ENCODE measurements around the gene ASB16. TPM values are rescaled to one million over a fixed set of nuclear protein-coding genes. Genes with fewer than 3 reads are reported as not detected.

The ASB16 gene
- total and polyA plus RNA-seq, 10 of the 15 experiments (the other 5 are each of a cell fraction or from before 2014, with no cell fraction given), result 0.07 to 1.1 (median 0.44) TPM; not detected in 5

- TF ChIP-seq SREBF2 (IDR thresholded peaks at IDR 0.05; ENCODE audit: low read length) (no peak), CHD2 (IDR thresholded peaks at IDR 0.05; ENCODE audit: borderline replicate concordance, low read depth, low read length) (no peak), RAD51 (IDR thresholded peaks at IDR 0.05) (no peak), SRF (IDR thresholded peaks at IDR 0.05; ENCODE audit: low read depth in 2 of 2, low read length in 2 of 2) (no peak), YY1 (IDR thresholded peaks at IDR 0.05; ENCODE audit: low read depth, low read length) (0 out of 2 replicates have a peak, but pooled peaks have one; percentile 30), RAD21 (IDR thresholded peaks at IDR 0.05; ENCODE audit: insufficient read depth, low read depth, low read length) (no peak), MEF2A (IDR thresholded peaks at IDR 0.05; ENCODE audit: insufficient read depth, low read depth, low read length) (no peak), CBX5 (IDR thresholded peaks at IDR 0.05; ENCODE audit: low read depth) (no peak), CBX3 (IDR thresholded peaks at IDR 0.05; ENCODE audit: borderline replicate concordance, low read depth) (no peak), MXI1 (IDR thresholded peaks at IDR 0.05; ENCODE audit: low read depth, low read length) (no peak), DPF2 (IDR thresholded peaks at IDR 0.05) (peak; percentile 29; the same call in 1 of the 2 replicates), RB1 (IDR thresholded peaks at IDR 0.05; ENCODE audit: borderline replicate concordance) (no peak), JUND (IDR thresholded peaks at IDR 0.05; ENCODE audit: low read depth, low read length) (no peak), TAF1 (IDR thresholded peaks at IDR 0.05; ENCODE audit: borderline replicate concordance, low read depth, low read length) (0 out of 2 replicates have a peak, but pooled peaks have one; percentile 16), TCF7 (IDR thresholded peaks at IDR 0.05; ENCODE audit: borderline replicate concordance) (no peak)
- TF ChIP-seq, protein P1, sequence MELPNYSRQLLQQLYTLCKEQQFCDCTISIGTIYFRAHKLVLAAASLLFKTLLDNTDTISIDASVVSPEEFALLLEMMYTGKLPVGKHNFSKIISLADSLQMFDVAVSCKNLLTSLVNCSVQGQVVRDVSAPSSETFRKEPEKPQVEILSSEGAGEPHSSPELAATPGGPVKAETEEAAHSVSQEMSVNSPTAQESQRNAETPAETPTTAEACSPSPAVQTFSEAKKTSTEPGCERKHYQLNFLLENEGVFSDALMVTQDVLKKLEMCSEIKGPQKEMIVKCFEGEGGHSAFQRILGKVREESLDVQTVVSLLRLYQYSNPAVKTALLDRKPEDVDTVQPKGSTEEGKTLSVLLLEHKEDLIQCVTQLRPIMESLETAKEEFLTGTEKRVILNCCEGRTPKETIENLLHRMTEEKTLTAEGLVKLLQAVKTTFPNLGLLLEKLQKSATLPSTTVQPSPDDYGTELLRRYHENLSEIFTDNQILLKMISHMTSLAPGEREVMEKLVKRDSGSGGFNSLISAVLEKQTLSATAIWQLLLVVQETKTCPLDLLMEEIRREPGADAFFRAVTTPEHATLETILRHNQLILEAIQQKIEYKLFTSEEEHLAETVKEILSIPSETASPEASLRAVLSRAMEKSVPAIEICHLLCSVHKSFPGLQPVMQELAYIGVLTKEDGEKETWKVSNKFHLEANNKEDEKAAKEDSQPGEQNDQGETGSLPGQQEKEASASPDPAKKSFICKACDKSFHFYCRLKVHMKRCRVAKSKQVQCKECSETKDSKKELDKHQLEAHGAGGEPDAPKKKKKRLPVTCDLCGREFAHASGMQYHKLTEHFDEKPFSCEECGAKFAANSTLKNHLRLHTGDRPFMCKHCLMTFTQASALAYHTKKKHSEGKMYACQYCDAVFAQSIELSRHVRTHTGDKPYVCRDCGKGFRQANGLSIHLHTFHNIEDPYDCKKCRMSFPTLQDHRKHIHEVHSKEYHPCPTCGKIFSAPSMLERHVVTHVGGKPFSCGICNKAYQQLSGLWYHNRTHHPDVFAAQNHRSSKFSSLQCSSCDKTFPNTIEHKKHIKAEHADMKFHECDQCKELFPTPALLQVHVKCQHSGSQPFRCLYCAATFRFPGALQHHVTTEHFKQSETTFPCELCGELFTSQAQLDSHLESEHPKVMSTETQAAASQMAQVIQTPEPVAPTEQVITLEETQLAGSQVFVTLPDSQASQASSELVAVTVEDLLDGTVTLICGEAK (IDR thresholded peaks at IDR 0.05; ENCODE audit: borderline replicate concordance), result no peak
- TF ChIP-seq, protein P2, sequence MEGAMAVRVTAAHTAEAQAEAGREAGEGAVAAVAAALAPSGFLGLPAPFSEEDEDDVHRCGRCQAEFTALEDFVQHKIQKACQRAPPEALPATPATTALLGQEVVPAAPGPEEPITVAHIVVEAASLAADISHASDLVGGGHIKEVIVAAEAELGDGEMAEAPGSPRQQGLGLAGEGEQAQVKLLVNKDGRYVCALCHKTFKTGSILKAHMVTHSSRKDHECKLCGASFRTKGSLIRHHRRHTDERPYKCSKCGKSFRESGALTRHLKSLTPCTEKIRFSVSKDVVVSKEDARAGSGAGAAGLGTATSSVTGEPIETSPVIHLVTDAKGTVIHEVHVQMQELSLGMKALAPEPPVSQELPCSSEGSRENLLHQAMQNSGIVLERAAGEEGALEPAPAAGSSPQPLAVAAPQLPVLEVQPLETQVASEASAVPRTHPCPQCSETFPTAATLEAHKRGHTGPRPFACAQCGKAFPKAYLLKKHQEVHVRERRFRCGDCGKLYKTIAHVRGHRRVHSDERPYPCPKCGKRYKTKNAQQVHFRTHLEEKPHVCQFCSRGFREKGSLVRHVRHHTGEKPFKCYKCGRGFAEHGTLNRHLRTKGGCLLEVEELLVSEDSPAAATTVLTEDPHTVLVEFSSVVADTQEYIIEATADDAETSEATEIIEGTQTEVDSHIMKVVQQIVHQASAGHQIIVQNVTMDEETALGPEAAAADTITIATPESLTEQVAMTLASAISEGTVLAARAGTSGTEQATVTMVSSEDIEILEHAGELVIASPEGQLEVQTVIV (IDR thresholded peaks at IDR 0.05; ENCODE audit: borderline replicate concordance, partially characterized antibody), result peak; percentile 19
- TF ChIP-seq, protein P3, sequence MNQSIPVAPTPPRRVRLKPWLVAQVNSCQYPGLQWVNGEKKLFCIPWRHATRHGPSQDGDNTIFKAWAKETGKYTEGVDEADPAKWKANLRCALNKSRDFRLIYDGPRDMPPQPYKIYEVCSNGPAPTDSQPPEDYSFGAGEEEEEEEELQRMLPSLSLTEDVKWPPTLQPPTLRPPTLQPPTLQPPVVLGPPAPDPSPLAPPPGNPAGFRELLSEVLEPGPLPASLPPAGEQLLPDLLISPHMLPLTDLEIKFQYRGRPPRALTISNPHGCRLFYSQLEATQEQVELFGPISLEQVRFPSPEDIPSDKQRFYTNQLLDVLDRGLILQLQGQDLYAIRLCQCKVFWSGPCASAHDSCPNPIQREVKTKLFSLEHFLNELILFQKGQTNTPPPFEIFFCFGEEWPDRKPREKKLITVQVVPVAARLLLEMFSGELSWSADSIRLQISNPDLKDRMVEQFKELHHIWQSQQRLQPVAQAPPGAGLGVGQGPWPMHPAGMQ (IDR thresholded peaks at IDR 0.05; ENCODE audit: borderline replicate concordance), result no peak
Observed at GRCh38 chr17:44220213-44221083, 49.9 kb downstream of the ASB16 start (continued).
